Upper lobe of left lung (tissue), 6 donors: ENCODE results near the gene PTPN18. TPM values are rescaled to one million over a fixed set of nuclear protein-coding genes. Genes with fewer than 3 reads are reported as not detected.
A peak's percentile ranks its signal among the peaks of the same experiment; 100 is the strongest.

Experiments used
- ATAC-seq, 2 donors: fragments of 200-7000 bp; cut with Tn5 transposase; one replicate each; pipeline ENCODE4 v1.9.1; 2022; ENCODE audit warnings: mild to moderate bottlenecking in 2 of 2, moderate library complexity in 2 of 2; ENCODE audit not compliant: low FRiP score in 2 of 2
- DNase-seq, 2 donors: peaks; one replicate each; pipeline ENCODE4 v3.0.0-alpha.2; 2019 to 2020
- H3K27ac ChIP-seq, 4 donors: fragments of 200-600 bp; sonication (generic); one replicate each; pipeline ENCODE4 v1.5.1; 2016 to 2019
- H3K27me3 ChIP-seq, 4 donors: fragments of 200-600 bp; sonication (generic); one replicate each; pipeline ENCODE4 v1.5.1; 2017 to 2019
- H3K36me3 ChIP-seq, 4 donors: fragments of 200-600 bp; sonication (generic); one replicate each; pipeline ENCODE4 v1.5.1; 2016 to 2019
- H3K4me1 ChIP-seq, 4 donors: fragments of 200-600 bp; sonication (generic); one replicate each; pipeline ENCODE4 v1.5.1; 2018 to 2019
- H3K4me3 ChIP-seq, 4 donors: fragments of 200-600 bp; sonication (generic); one replicate each; pipeline ENCODE4 v1.5.1; 2017 to 2019; ENCODE audit warnings: mild to moderate bottlenecking in 2 of 4, moderate library complexity in 1 of 4
- H3K9me3 ChIP-seq, 4 donors: fragments of 200-600 bp; sonication (generic); one replicate each; pipeline ENCODE4 v1.5.1; 2018 to 2019
- EP300 ChIP-seq, 4 donors: sonication (generic); formaldehyde crosslinking; IDR thresholded peaks; one replicate each; pipeline ENCODE4 v1.5.1; 2017; ENCODE audit warnings: antibody characterized with exemption in 4 of 4, control low read depth in 2 of 4
- POLR2A ChIP-seq, 4 donors: fragments of 450-650 bp; IDR thresholded peaks; one replicate each; pipeline ENCODE4 v1.5.1; 2016 to 2017; ENCODE audit warnings: antibody characterized with exemption in 4 of 4, mild to moderate bottlenecking in 2 of 4
- POLR2AphosphoS5 ChIP-seq, 2 donors: sonication (generic); formaldehyde crosslinking; IDR thresholded peaks; one replicate each; pipeline ENCODE4 v1.5.1; 2017; ENCODE audit warnings: antibody characterized with exemption in 2 of 2
- WGBS, 2 donors: methylation state at CpG; one replicate each; pipeline ENCODE4 v1.1.5; 2017 to 2018; 5-methylcytosine and 5-hydroxymethylcytosine counted together
- total RNA-seq, 6 donors: library from RNA; depleted of rRNA in 4 of 6; stranded (reverse); fragments of >200 nt in 4 of 6; gene quantifications; one replicate each; pipeline versions ENCODE4 v1.1.0 to v1.2.1, GENCODE V29; 2016 to 2021
- TF ChIP-seq, protein P1 (sequence below), 6 experiments: fragments of 450-650 bp in 4 of 6; fragments of 200-600 bp in 2 of 6; sonication (generic) in 2 of 6; IDR thresholded peaks; one replicate each; pipeline ENCODE4 v1.5.1; 2016 to 2019; ENCODE audit warnings: antibody characterized with exemption in 6 of 6
- donor health status: DM: no; HTN: no; CAD: no; lungs with moderate emphysema.
- donor health status: DM: no; HTN: yes; CAD: no; lungs with severe emphysema.

Gene PTPN18
- total RNA-seq, 6 donors from 2014 or later = 59.0 to 156 (median 89.4) TPM

DNA sequence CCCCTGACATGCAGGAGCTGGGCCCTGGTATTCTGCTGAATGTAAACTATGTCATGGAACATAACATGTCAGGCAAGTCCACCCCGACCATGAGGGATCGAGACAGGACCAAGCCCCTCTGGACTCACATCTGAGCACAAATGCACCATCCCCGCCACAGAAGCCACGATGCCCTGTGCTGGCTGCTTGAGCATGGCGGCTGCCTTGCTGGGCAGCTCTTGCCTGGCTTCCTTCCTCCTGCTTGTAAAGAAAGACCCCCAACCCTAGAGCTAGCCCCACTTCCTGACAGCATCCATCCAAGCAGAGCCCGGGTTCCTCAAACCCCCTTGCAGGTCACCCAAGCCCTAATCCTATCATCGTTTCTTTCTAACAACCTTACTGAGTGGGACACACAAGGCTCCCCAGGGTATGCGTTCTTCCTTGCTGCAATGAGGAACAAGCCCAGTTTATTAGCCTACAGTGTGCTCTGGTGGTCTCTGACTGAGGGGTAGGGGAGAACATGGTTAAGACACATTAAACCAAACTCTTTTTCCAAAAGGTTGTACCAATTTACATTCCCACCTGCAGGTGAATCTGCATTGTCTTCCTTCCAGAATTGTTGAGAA lies 26.6 kb downstream of the PTPN18 start:
- Histone ChIP-seq H3K4me1 (peaks cover 3 to 28% (median 10%) of the 10 kb centered on the region in 4 donors), H3K27ac (no peak overlapping the region), H3K9me3 (no peaks in the 10 kb centered on the region), H3K4me3 (no peak overlapping the region), H3K27me3 (no peaks in the 10 kb centered on the region), H3K36me3 (peaks cover 0 to 6% (median 0%) of the 10 kb centered on the region in 4 donors)
- DNase-seq (no peak), ATAC-seq (no peak)
- TF ChIP-seq EP300 (IDR thresholded peaks at IDR 0.05) = no peak
- TF ChIP-seq, protein P1, sequence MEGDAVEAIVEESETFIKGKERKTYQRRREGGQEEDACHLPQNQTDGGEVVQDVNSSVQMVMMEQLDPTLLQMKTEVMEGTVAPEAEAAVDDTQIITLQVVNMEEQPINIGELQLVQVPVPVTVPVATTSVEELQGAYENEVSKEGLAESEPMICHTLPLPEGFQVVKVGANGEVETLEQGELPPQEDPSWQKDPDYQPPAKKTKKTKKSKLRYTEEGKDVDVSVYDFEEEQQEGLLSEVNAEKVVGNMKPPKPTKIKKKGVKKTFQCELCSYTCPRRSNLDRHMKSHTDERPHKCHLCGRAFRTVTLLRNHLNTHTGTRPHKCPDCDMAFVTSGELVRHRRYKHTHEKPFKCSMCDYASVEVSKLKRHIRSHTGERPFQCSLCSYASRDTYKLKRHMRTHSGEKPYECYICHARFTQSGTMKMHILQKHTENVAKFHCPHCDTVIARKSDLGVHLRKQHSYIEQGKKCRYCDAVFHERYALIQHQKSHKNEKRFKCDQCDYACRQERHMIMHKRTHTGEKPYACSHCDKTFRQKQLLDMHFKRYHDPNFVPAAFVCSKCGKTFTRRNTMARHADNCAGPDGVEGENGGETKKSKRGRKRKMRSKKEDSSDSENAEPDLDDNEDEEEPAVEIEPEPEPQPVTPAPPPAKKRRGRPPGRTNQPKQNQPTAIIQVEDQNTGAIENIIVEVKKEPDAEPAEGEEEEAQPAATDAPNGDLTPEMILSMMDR (IDR thresholded peaks at IDR 0.05) = no peak
- TF ChIP-seq POLR2AphosphoS5 (IDR thresholded peaks at IDR 0.05) = no peak
- no peak for TF ChIP-seq POLR2A (IDR thresholded peaks at IDR 0.05)
- 96% methylated on average over 8 of the region's 8 CpGs for WGBS, 2 donors

DNA sequence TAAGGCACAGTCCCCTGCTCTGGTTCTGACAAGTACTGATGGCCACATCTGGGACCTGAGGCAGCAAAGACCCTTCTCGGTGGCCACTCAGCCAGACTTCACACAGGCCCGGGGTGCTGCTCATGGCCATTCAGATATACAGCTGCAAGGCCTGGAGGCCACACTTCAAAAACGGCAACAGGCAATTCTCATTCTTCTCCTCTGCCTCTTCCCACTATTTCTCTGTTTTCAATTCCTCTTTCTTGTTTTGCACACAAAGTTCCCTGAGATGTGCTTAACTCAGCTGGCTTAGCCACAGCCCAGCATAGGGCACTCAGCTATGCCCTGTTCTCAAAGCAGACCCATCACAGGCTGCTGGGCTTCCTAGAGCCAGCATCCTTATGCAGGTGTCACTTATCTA lies 29.9 kb downstream of the PTPN18 start:
- peak in 1 of 2 donors; percentile 39 for ATAC-seq
- TF ChIP-seq, protein P1 (IDR thresholded peaks at IDR 0.05) = no peak
- TF ChIP-seq EP300 (IDR thresholded peaks at IDR 0.05) (no peak), POLR2AphosphoS5 (IDR thresholded peaks at IDR 0.05) (no peak), POLR2A (IDR thresholded peaks at IDR 0.05) (no peak)

DNA sequence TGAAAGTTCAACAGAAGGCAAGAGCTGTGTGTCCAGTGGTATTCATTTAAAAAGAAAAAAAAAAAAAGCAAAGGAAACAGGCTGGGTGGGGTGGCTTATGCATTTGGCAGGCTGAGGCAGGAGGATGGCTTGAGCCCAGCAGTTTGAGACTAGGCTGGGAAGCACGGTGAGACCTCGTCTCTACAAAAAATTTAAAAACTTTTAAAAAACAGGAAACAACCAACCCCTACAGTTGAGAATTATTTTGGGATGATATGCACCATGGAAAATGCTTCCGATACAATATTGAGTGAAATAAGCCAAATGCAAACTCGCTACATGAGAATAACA lies 31.2 kb downstream of the PTPN18 start:
- ATAC-seq (peak in 1 of 2 donors; percentile 26), DNase-seq (no peak)
- Histone ChIP-seq H3K27me3 (no peaks in the 10 kb centered on the region), H3K36me3 (no peaks in the 10 kb centered on the region), H3K4me3 (no peak overlapping the region), H3K27ac (peak overlapping the region in 1 of 4 donors; percentile 15), H3K4me1 (peaks cover 17 to 39% (median 24%) of the 10 kb centered on the region in 4 donors), H3K9me3 (no peaks in the 10 kb centered on the region)
- 55 to 66% methylated on average over 4 of the region's 4 CpGs for WGBS, 2 donors
- TF ChIP-seq POLR2A (IDR thresholded peaks at IDR 0.05) (no peak), EP300 (IDR thresholded peaks at IDR 0.05) (no peak), POLR2AphosphoS5 (IDR thresholded peaks at IDR 0.05) (no peak)
- TF ChIP-seq, protein P1 (IDR thresholded peaks at IDR 0.05) = no peak

More for the DNA sequence above, 29.9 kb downstream of the PTPN18 start:
- Histone ChIP-seq H3K4me3 (no peak overlapping the region), H3K9me3 (no peaks in the 10 kb centered on the region), H3K36me3 (peaks cover 0 to 6% (median 0%) of the 10 kb centered on the region in 4 donors), H3K27me3 (no peaks in the 10 kb centered on the region), H3K4me1 (peaks cover 10 to 35% (median 18%) of the 10 kb centered on the region in 4 donors), H3K27ac (peak overlapping the region in 1 of 4 donors; percentile 23)
- no peak for DNase-seq
- WGBS, 2 donors = 85 to 90% methylated on average over 3 of the region's 3 CpGs

DNA sequence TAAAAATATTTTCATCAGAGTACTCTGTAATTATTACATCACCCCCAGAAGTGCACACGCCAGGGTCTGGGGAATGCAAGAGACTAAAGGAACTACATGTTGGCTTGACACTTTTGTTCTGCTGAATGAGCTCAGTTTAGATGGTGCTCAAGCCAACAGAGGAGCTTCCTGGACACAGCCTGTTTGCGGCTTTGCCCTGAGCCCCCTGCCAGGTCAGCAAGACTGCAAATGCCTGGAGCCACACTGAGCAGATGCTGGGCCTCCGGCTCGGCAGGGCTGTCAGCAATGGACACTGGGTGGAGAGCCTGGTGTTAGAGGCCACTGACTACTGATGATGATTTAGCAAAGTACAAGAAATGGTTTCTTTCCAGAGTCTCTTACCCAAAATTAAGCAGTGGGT lies 31.9 kb downstream of the PTPN18 start:
- H3K27me3 ChIP-seq = no peaks in the 10 kb centered on the region
- no peak overlapping the region for H3K4me3 ChIP-seq
- no peaks in the 10 kb centered on the region for H3K9me3 ChIP-seq
- DNase-seq = no peak
- H3K36me3 ChIP-seq = no peaks in the 10 kb centered on the region
- peak in 1 of 2 donors; percentile 2 for ATAC-seq
- 79 to 88% methylated on average over 4 of the region's 4 CpGs for WGBS, 2 donors
- no peak for TF ChIP-seq EP300 (IDR thresholded peaks at IDR 0.05)
- TF ChIP-seq POLR2A (IDR thresholded peaks at IDR 0.05) = no peak
- TF ChIP-seq POLR2AphosphoS5 (IDR thresholded peaks at IDR 0.05) = no peak
- TF ChIP-seq, protein P1 (IDR thresholded peaks at IDR 0.05) = no peak
- no peak overlapping the region for H3K27ac ChIP-seq
- H3K4me1 ChIP-seq = peaks cover 21 to 43% (median 27%) of the 10 kb centered on the region in 4 donors
